SK-N-SH (cell line): Measurements from ENCODE around the gene QRICH2.

Experiments
- TF ChIP-seq, protein P1 (sequence below): IDR thresholded peaks from 2 replicates; pipeline ENCODE4 v1.4.0; 2012; ENCODE audit warnings: low read depth
- TF ChIP-seq, protein P2 (sequence below): fragments of 200-600 bp; sonication (generic); IDR thresholded peaks from 2 replicates; pipeline ENCODE4 v1.6.1; 2017; ENCODE audit warnings: antibody characterized with exemption, mild to moderate bottlenecking, moderate library complexity

DNA sequence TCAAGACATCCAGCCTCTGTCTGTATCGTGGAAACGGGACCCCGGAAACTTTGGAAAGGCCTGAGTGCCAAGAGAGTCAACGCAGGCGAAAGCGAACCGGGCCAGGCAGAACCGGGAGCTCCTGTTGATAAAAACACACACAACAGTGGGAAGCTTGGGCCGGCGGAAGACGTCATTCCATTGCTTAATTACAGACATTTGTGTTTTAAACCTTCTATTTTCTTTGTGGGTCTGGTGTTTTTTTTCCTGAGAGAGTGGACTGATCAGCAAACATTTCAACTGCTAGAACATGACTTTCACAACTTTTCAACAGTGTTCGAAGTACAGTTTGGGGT lies 66.9 kb downstream of the QRICH2 start:
- TF ChIP-seq, protein P1, sequence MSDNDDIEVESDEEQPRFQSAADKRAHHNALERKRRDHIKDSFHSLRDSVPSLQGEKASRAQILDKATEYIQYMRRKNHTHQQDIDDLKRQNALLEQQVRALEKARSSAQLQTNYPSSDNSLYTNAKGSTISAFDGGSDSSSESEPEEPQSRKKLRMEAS = no peak
- TF ChIP-seq, protein P2, sequence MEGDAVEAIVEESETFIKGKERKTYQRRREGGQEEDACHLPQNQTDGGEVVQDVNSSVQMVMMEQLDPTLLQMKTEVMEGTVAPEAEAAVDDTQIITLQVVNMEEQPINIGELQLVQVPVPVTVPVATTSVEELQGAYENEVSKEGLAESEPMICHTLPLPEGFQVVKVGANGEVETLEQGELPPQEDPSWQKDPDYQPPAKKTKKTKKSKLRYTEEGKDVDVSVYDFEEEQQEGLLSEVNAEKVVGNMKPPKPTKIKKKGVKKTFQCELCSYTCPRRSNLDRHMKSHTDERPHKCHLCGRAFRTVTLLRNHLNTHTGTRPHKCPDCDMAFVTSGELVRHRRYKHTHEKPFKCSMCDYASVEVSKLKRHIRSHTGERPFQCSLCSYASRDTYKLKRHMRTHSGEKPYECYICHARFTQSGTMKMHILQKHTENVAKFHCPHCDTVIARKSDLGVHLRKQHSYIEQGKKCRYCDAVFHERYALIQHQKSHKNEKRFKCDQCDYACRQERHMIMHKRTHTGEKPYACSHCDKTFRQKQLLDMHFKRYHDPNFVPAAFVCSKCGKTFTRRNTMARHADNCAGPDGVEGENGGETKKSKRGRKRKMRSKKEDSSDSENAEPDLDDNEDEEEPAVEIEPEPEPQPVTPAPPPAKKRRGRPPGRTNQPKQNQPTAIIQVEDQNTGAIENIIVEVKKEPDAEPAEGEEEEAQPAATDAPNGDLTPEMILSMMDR = no peak
